GM23338 (cell line): Measurements from ENCODE around the gene SAP130.

ENCODE experiments used
- CREB1 ChIP-seq: fragments of 250-450 bp; sonication (Bioruptor Pico); IDR thresholded peaks from 2 replicates; pipeline ENCODE4 v1.5.0; 2020; ENCODE audit warnings: low read depth, mild to moderate bottlenecking, moderate library complexity
- CTCF ChIP-seq, 2 experiments: fragments of 200-600 bp in 1 of 2; sonication (generic) in 1 of 2; conservative IDR thresholded peaks; 2 replicates each; pipeline versions ENCODE4 v1.5.1 to v1.6.1; 2016 to 2017; ENCODE audit warnings: antibody characterized with exemption in 2 of 2, low read depth in 2 of 2, mild to moderate bottlenecking in 2 of 2, moderate library complexity in 1 of 2
- EZH2 ChIP-seq: fragments of 200-600 bp; sonication (generic); IDR thresholded peaks from one replicate; pipeline ENCODE4 v1.8.0; 2017; ENCODE audit warnings: antibody characterized with exemption, mild to moderate bottlenecking, low read depth; ENCODE audit not compliant: unreplicated experiment
- EZH2phosphoT487 ChIP-seq: fragments of 200-600 bp; sonication (generic); IDR thresholded peaks from one replicate; pipeline ENCODE4 v1.8.1; 2018; ENCODE audit warnings: antibody characterized with exemption; ENCODE audit not compliant: unreplicated experiment
- NANOG ChIP-seq: IDR thresholded peaks from 2 replicates; pipeline ENCODE4 v1.6.1; 2016; ENCODE audit warnings: antibody characterized with exemption, borderline replicate concordance
- POLR2AphosphoS5 ChIP-seq: IDR thresholded peaks from 2 replicates; pipeline ENCODE4 v1.6.1; 2016; ENCODE audit warnings: antibody characterized with exemption, low read depth
- REST ChIP-seq: IDR thresholded peaks from one replicate; pipeline ENCODE4 v1.6.1; 2018; ENCODE audit warnings: antibody characterized with exemption; ENCODE audit not compliant: unreplicated experiment
- ZNF331 ChIP-seq: fragments of 250-450 bp; sonication (Bioruptor Pico); IDR thresholded peaks from 2 replicates; pipeline ENCODE4 v1.5.0; 2020; ENCODE audit warnings: low read depth, mild to moderate bottlenecking, moderate library complexity

- TF ChIP-seq NANOG = no peak
- TF ChIP-seq POLR2AphosphoS5 = no peak
- TF ChIP-seq CTCF (conservative IDR thresholded peaks at IDR 0.05; ENCODE audit: low read depth in 2 of 2) = no peak
- no peak for TF ChIP-seq ZNF331 (CRISPR knock-in tag)
- TF ChIP-seq EZH2 = no peak
- TF ChIP-seq CREB1 = no peak
- TF ChIP-seq REST = no peak
- TF ChIP-seq EZH2phosphoT487 = no peak
Observed at GRCh38 chr2:128026448-128027277, 1.2 kb downstream of the SAP130 start.
